Body of pancreas (tissue), 4 donors: ENCODE data around the gene SIPA1L2.

Source experiments
- CTCF ChIP-seq, 7 experiments: fragments of 450-650 bp in 4 of 7; fragments of 200-600 bp in 3 of 7; sonication (generic) in 3 of 7; IDR thresholded peaks; one replicate each; pipeline ENCODE4 v1.5.1; 2016 to 2019; ENCODE audit warnings: antibody characterized with exemption in 7 of 7
- POLR2A ChIP-seq, 3 donors: fragments of 450-650 bp; IDR thresholded peaks; one replicate each; pipeline ENCODE4 v1.6.1; 2016; ENCODE audit warnings: antibody characterized with exemption in 3 of 3, mild to moderate bottlenecking in 2 of 3

GRCh38 chr1:232581932-232582331 lies 48.0 kb downstream of the SIPA1L2 start:
- TF ChIP-seq CTCF (IDR thresholded peaks at IDR 0.05) (no peak), POLR2A (IDR thresholded peaks at IDR 0.05) (no peak)
